ENCODE data around the gene CEP290. TPM values are rescaled to one million over a fixed set of nuclear protein-coding genes. Genes with fewer than 3 reads are reported as not detected.

CEP290 gene
- total and polyA plus RNA-seq, 9 donors, result 6.8 to 42.7 (median 19.1) TPM

DNA sequence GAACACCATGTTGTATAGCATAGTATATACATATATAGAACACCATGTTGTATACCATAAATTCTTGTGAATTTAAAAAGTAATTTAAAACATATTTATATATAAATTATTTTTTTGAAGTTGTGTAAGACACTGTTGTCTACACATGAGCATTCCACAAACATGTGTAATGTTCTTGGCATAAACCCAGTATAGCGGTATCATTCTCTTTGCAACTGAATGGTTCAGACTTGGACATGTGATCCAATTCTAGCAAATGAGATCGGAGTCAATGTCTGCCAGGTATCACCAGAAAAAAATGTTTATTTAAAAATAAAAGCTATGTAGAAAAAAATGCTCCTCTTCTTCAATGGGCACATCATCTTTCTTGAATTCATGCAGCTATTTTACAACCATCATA lies 33.9 kb downstream of the CEP290 start:
- no peaks in the 10 kb centered on the region for H3K36me3 ChIP-seq
- H3K4me1 ChIP-seq (ENCODE audit: insufficient read depth), result no peaks in the 10 kb centered on the region
- no peak overlapping the region for H3K4me3 ChIP-seq
- TF ChIP-seq EP300 (IDR thresholded peaks at IDR 0.05) (no peak), POLR2A (IDR thresholded peaks at IDR 0.05) (no peak)
- TF ChIP-seq, protein P1, sequence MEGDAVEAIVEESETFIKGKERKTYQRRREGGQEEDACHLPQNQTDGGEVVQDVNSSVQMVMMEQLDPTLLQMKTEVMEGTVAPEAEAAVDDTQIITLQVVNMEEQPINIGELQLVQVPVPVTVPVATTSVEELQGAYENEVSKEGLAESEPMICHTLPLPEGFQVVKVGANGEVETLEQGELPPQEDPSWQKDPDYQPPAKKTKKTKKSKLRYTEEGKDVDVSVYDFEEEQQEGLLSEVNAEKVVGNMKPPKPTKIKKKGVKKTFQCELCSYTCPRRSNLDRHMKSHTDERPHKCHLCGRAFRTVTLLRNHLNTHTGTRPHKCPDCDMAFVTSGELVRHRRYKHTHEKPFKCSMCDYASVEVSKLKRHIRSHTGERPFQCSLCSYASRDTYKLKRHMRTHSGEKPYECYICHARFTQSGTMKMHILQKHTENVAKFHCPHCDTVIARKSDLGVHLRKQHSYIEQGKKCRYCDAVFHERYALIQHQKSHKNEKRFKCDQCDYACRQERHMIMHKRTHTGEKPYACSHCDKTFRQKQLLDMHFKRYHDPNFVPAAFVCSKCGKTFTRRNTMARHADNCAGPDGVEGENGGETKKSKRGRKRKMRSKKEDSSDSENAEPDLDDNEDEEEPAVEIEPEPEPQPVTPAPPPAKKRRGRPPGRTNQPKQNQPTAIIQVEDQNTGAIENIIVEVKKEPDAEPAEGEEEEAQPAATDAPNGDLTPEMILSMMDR (IDR thresholded peaks at IDR 0.05), result no peak
- no peak overlapping the region for H3K27ac ChIP-seq
- no peak for DNase-seq
- H3K27me3 ChIP-seq, result no peaks in the 10 kb centered on the region
- intact Hi-C loops (cut with DNase I), result no loop called here
- no peaks in the 10 kb centered on the region for H3K9me3 ChIP-seq
- WGBS, 3 donors, result 95 to 99% (median 99%) methylated on average over 2 of the region's 2 CpGs

DNA sequence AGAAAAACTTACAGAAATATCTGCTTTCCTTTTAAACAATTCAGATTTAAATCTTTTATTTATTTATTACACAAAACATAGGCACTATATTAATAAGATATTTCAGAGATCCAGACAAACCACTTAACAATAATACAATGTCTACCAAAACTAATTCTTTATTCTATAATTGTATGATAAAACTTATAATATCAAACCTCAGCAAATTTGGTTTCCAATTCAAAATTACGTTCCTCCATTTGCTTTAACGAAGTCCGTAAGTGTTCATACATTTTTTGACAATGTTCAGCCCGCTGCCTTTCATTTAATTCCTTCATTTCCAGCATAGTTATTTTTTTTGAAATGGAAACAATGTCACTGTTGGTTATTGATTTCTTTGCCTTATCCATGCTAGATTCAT lies 48.3 kb downstream of the CEP290 start:
- intact Hi-C loops (cut with DNase I), result no loop called here
- no peak overlapping the region for H3K27ac ChIP-seq
- no peak for DNase-seq
- H3K36me3 ChIP-seq, result no peaks in the 10 kb centered on the region
- no peak for TF ChIP-seq POLR2A (IDR thresholded peaks at IDR 0.05)
- TF ChIP-seq, protein P1 (IDR thresholded peaks at IDR 0.05), result no peak
- TF ChIP-seq EP300 (IDR thresholded peaks at IDR 0.05), result no peak
- peaks cover 4% of the 10 kb centered on the region for H3K27me3 ChIP-seq
- H3K9me3 ChIP-seq, result no peaks in the 10 kb centered on the region
- H3K4me1 ChIP-seq (ENCODE audit: insufficient read depth), result no peaks in the 10 kb centered on the region
- WGBS, 3 donors, result 97 to 98% (median 98%) methylated on average over 4 of the region's 4 CpGs
- H3K4me3 ChIP-seq, result no peak overlapping the region

DNA sequence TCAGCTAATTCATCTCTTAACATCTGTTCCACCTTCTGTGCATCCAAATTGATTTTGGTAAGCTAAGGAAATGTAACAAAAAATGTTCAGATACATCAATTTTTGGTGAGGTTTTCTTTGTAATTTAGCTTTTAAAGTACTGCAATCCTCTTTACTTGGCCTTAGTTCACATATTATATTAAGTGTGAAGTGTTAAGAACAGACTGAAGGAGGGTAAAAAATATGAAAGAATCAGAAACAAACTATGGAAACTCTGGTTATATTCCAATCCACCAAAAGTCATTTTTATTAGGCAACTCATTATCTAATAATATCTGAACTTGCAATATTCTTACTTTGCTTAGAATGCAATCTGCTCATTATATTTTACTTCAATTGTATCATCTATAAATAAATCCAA lies 49.1 kb downstream of the CEP290 start:
- Histone ChIP-seq H3K4me1 (ENCODE audit: insufficient read depth) (no peaks in the 10 kb centered on the region), H3K9me3 (no peaks in the 10 kb centered on the region), H3K4me3 (no peak overlapping the region), H3K27ac (no peak overlapping the region), H3K27me3 (peaks cover 4% of the 10 kb centered on the region), H3K36me3 (no peaks in the 10 kb centered on the region)
- no peak for DNase-seq
- intact Hi-C loops (cut with DNase I), result no loop called here
- TF ChIP-seq POLR2A (IDR thresholded peaks at IDR 0.05), result no peak
- TF ChIP-seq, protein P1 (IDR thresholded peaks at IDR 0.05), result no peak

DNA sequence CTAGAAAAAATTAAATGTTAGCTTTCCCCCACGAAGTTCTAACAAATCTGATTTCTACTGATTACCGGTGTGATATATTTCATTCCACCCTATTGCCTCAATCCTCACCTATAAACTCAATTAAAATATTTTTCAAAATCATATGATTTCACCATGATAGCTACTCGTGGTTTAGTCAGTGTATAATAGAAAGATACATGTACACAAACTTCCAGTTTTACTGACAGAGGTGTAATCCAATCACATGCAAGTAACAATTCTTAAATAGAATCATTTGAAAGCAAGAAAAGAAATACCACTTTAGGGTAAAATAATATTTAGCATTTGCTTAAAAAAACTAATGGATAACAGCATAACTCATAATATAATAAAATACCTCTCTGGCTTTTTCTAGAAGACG lies 57.7 kb downstream of the CEP290 start:
- no peak overlapping the region for H3K27ac ChIP-seq
- H3K9me3 ChIP-seq, result no peaks in the 10 kb centered on the region
- TF ChIP-seq, protein P1 (IDR thresholded peaks at IDR 0.05), result no peak
- TF ChIP-seq EP300 (IDR thresholded peaks at IDR 0.05) (no peak), POLR2A (IDR thresholded peaks at IDR 0.05) (no peak)
- no peaks in the 10 kb centered on the region for H3K4me1 ChIP-seq (ENCODE audit: insufficient read depth)
- no peaks in the 10 kb centered on the region for H3K27me3 ChIP-seq
- intact Hi-C loops (cut with DNase I), result no loop called here
- H3K36me3 ChIP-seq, result no peaks in the 10 kb centered on the region
- 88 to 92% (median 90%) methylated on average over 4 of the region's 4 CpGs for WGBS, 3 donors
- H3K4me3 ChIP-seq, result no peak overlapping the region
- DNase-seq, result no peak

DNA sequence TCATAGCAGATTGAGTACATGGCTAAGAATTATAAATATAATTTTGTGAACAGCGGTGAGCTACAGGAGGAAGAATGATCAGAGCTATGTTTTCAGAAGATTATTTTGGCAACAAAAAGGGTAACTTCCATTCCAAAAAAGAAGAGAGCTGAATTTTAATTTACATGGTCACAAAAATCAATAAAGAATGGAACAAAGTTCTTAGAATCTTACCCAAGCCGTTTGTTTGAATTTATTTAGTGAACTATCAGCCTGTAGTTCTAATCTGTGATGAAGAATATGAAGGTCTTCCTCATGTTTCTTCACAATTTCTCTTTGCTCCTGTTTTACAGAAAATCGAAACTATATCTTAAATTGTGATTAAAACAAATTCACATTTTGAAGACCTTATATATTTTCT lies 58.3 kb downstream of the CEP290 start:
- 91 to 95% (median 92%) methylated on average over 3 of the region's 3 CpGs for WGBS, 3 donors

More for the DNA sequence above, 58.3 kb downstream of the CEP290 start:
- H3K9me3 ChIP-seq, result no peaks in the 10 kb centered on the region
- no peak for TF ChIP-seq EP300 (IDR thresholded peaks at IDR 0.05)
- TF ChIP-seq POLR2A (IDR thresholded peaks at IDR 0.05), result no peak
- intact Hi-C loops (cut with DNase I), result no loop called here
- H3K36me3 ChIP-seq, result no peaks in the 10 kb centered on the region
- H3K27me3 ChIP-seq, result no peaks in the 10 kb centered on the region
- H3K4me1 ChIP-seq (ENCODE audit: insufficient read depth), result no peaks in the 10 kb centered on the region
- no peak overlapping the region for H3K27ac ChIP-seq
- no peak for DNase-seq
- H3K4me3 ChIP-seq, result no peak overlapping the region
